ENCODE results near the gene MORC2. TPM values are rescaled to one million over a fixed set of nuclear protein-coding genes. Genes with fewer than 3 reads are reported as not detected.

Gene MORC2
- total and polyA plus RNA-seq, 2 donors from 2014 or later, result 18.0 to 18.8 TPM

DNA sequence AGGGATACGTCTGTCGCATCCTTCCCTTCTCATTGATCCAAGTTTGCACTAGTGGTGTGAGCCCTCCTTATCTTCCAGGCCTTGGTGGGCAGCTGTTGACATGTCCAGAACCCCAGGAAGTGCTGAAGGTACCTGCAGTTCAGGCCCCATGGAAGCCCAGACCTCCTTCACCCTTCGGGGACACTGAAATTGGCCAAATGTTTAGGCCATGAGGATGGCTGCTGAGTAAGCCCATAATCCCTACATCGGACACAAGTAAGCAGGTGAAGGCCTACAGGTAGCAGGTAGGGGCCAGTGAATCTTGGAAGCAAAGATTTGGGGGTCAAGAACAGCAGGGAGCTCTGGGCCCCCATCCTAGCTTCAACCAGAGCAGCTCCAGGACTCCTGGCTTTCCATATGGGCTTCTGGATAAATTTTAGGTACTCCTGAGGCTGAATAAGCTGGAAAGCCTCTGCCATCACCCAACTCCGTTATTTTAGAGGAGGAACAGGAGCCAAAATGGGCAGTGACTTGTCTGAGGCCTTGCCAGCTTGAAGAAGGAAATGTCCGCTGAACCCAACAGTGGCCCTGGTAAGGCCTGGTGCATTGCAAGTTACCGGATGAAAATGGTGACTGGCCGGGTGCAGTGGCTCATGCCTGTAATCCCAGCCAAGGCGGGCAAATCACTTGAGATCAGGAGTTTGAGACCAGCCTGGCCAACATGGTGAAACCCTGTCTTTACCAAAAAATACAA lies 45.2 kb downstream of the MORC2 start:
- peaks cover under 1 to 16% (median 9%) of the 10 kb centered on the region in 3 donors for H3K36me3 ChIP-seq (ENCODE audit: control insufficient read depth in 2 of 3, insufficient read depth in 3 of 3, low read length in 3 of 3)
- intact Hi-C loops (cut with DNase I), result loop anchor here (10.0 kb wide), 1 partner anchor 159 kb away; no protein-coding TSS in a partner anchor
- DNase-seq, result peak in 1 of 5 donors; percentile 48
- no peak for FAIRE-seq
- H3K9me3 ChIP-seq (ENCODE audit: control insufficient read depth in 2 of 3, insufficient read depth in 1 of 3, low read length in 3 of 3), result no peaks in the 10 kb centered on the region
- H3K27me3 ChIP-seq (ENCODE audit: control insufficient read depth, insufficient read depth, low read length), result no peaks in the 10 kb centered on the region
- no peak overlapping the region for H3K4me3 ChIP-seq (ENCODE audit: low read length in 3 of 3)
- no peak overlapping the region for H3K27ac ChIP-seq (ENCODE audit: low read depth in 2 of 2, low read length in 2 of 2)
- no peaks in the 10 kb centered on the region for H3K4me1 ChIP-seq (ENCODE audit: control insufficient read depth in 2 of 3, insufficient read depth in 2 of 3, low read depth in 1 of 3, low read length in 3 of 3)
- no peak for TF ChIP-seq CTCF (IDR thresholded peaks at IDR 0.05; ENCODE audit: borderline replicate concordance, extremely low read depth, insufficient read depth)
- H3K9ac ChIP-seq (ENCODE audit: low read length in 3 of 3), result no peak overlapping the region

DNA sequence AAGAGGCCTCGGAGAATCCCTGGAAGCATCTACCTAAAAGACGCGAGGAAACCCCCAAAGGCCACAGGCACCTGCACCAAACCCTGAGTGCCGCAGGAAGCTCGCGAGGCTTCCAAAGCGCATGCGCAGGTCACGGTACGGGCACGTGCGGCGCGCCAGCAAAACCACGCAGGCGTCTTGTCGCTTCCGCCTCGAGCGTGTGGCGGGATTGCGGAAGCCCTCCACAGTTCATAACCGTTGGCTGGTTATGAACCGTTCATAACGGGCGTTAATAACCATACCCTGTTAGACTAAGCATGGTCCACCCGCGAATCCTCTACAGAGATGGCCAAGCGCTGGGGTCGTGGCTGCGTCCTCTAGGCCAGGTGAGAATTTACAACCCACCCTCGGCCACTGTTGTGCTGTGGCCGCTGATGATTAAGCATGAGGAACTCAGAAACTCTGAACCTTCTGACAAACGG lies 46.4 kb downstream of the MORC2 start:
- no peak for FAIRE-seq
- no peaks in the 10 kb centered on the region for H3K4me1 ChIP-seq (ENCODE audit: control insufficient read depth in 2 of 3, insufficient read depth in 2 of 3, low read depth in 1 of 3, low read length in 3 of 3)
- peak; percentile 54 to 93 (median 81) for DNase-seq
- peaks cover 0 to 12% (median under 1%) of the 10 kb centered on the region in 3 donors for H3K36me3 ChIP-seq (ENCODE audit: control insufficient read depth in 2 of 3, insufficient read depth in 3 of 3, low read length in 3 of 3)
- no peaks in the 10 kb centered on the region for H3K27me3 ChIP-seq (ENCODE audit: control insufficient read depth, insufficient read depth, low read length)
- no peak for TF ChIP-seq CTCF (IDR thresholded peaks at IDR 0.05; ENCODE audit: borderline replicate concordance, extremely low read depth, insufficient read depth)
- H3K4me3 ChIP-seq (ENCODE audit: low read length in 3 of 3), result peak overlapping the region; percentile 26 to 65 (median 42)
- no peak overlapping the region for H3K27ac ChIP-seq (ENCODE audit: low read depth in 2 of 2, low read length in 2 of 2)
- intact Hi-C loops (cut with DNase I), result loop anchor here (10.0 kb wide), 1 partner anchor 157 kb away; no protein-coding TSS in a partner anchor
- H3K9ac ChIP-seq (ENCODE audit: low read length in 3 of 3), result peak overlapping the region in 1 of 3 donors; percentile 49
- H3K9me3 ChIP-seq (ENCODE audit: control insufficient read depth in 2 of 3, insufficient read depth in 1 of 3, low read length in 3 of 3), result no peaks in the 10 kb centered on the region

DNA sequence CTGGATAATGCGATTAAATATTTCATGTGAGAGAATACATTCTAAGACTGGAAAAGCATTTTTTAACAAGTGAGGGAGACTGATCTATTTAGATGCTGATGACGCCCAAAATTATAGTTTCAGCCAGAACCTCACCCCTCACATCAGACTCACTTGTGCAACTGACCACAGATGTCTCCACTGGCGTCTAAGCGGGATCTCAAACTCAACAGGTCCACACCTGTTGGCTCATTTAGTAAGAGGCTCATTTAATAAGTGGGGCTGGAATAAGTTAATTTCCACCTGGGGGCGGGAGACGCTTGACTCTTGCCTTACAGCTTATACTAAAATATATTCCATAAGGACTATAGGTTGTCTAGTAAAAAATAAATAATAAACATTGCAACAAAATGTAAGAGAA lies 47.5 kb downstream of the MORC2 start:
- Histone ChIP-seq H3K4me1 (ENCODE audit: control insufficient read depth in 2 of 3, insufficient read depth in 2 of 3, low read depth in 1 of 3, low read length in 3 of 3) (no peaks in the 10 kb centered on the region), H3K9me3 (ENCODE audit: control insufficient read depth in 2 of 3, insufficient read depth in 1 of 3, low read length in 3 of 3) (no peaks in the 10 kb centered on the region), H3K36me3 (ENCODE audit: control insufficient read depth in 2 of 3, insufficient read depth in 3 of 3, low read length in 3 of 3) (peaks cover 0 to 7% (median 0%) of the 10 kb centered on the region in 3 donors), H3K27me3 (ENCODE audit: control insufficient read depth, insufficient read depth, low read length) (no peaks in the 10 kb centered on the region), H3K4me3 (ENCODE audit: low read length in 3 of 3) (peak overlapping the region in 2 of 3 donors; percentile 42 to 65), H3K27ac (ENCODE audit: low read depth in 2 of 2, low read length in 2 of 2) (no peak overlapping the region), H3K9ac (ENCODE audit: low read length in 3 of 3) (no peak overlapping the region)
- intact Hi-C loops (cut with DNase I), result loop anchor here (10.0 kb wide), 1 partner anchor 156 kb away; no protein-coding TSS in a partner anchor
- no peak for TF ChIP-seq CTCF (IDR thresholded peaks at IDR 0.05; ENCODE audit: borderline replicate concordance, extremely low read depth, insufficient read depth)
- no peak for FAIRE-seq
- no peak for DNase-seq

Data from kidney (tissue), 14 donors.